GM10248 (cell line): ENCODE data around the gene REC114.

Experiments
- CTCF ChIA-PET: fragments of 300-600 bp; sonication (Branson Sonifier 250); formaldehyde crosslinking; extraction: SDS; loops from one replicate; lab custom pipeline; 2021; ENCODE audit warnings: antibody characterized with exemption; lab: Yijun Ruan, JAX
- POLR2A ChIA-PET: fragments of 350-650 bp; sonication (Branson Sonifier 250); formaldehyde crosslinking; extraction: SDS; loops from one replicate; lab custom pipeline; 2020; ENCODE audit warnings: antibody characterized with exemption; lab: Yijun Ruan, JAX
- DNase-seq: peaks from one replicate; pipeline ENCODE4 v3.0.0; 2012; ENCODE audit errors: extremely low spot score
- CTCF ChIP-seq: IDR thresholded peaks from 2 replicates; pipeline ENCODE4 v1.5.1; 2012; ENCODE audit warnings: mild to moderate bottlenecking, low read depth; ENCODE audit errors: extremely low read depth, missing control alignments, control extremely low read depth

The REC114 gene

GRCh38 chr15:73597036-73597638 is 154.2 kb downstream of the REC114 start:
- POLR2A ChIA-PET, result no interaction called here
- DNase-seq, result no peak
- CTCF ChIA-PET, result interaction anchor here (1.0 to 4.8 kb wide), 3 partner anchors 10 to 108 kb away, joined by 3 to 30 read pairs (median 13); no protein-coding TSS in a partner anchor
- no peak for TF ChIP-seq CTCF

- DNase-seq, result no peak
- ChIA-PET POLR2A (no interaction called here), CTCF (interaction anchor here (0.7 to 4.8 kb wide), 2 partner anchors 24 to 38 kb away, joined by 3 to 30 read pairs; no protein-coding TSS in a partner anchor)
- no peak for TF ChIP-seq CTCF
Observed at GRCh38 chr15:73598530-73599160, 155.7 kb downstream of the REC114 start.

GRCh38 chr15:73599934-73600333 is 157.0 kb downstream of the REC114 start:
- DNase-seq, result no peak
- POLR2A ChIA-PET, result no interaction called here
- CTCF ChIA-PET, result interaction anchor here (11.0 kb wide), 1 partner anchor 33 kb away, joined by 131 read pairs; the partner anchor contains the start of gene NPTN
- no peak for TF ChIP-seq CTCF

- DNase-seq, result no peak
- POLR2A ChIA-PET, result no interaction called here
- CTCF ChIA-PET, result interaction anchor here (1.1 to 11.0 kb wide), 4 partner anchors 8 to 33 kb away, joined by 3 to 131 read pairs (median 4); partner anchors contain the start of gene NPTN
- no peak for TF ChIP-seq CTCF
Observed at GRCh38 chr15:73600413-73601335, 157.7 kb downstream of the REC114 start.

- no peak for TF ChIP-seq CTCF
- ChIA-PET CTCF (interaction anchor here (1.1 to 11.0 kb wide), 6 partner anchors 8 to 75 kb away, joined by 3 to 131 read pairs (median 4); partner anchors contain the start of gene NPTN), POLR2A (no interaction called here)
- DNase-seq, result no peak
Observed at GRCh38 chr15:73601451-73602445, 158.8 kb downstream of the REC114 start.
